Measurements from ENCODE around the gene RNF148.

Gene RNF148, protein sequence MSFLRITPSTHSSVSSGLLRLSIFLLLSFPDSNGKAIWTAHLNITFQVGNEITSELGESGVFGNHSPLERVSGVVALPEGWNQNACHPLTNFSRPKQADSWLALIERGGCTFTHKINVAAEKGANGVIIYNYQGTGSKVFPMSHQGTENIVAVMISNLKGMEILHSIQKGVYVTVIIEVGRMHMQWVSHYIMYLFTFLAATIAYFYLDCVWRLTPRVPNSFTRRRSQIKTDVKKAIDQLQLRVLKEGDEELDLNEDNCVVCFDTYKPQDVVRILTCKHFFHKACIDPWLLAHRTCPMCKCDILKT

DNA sequence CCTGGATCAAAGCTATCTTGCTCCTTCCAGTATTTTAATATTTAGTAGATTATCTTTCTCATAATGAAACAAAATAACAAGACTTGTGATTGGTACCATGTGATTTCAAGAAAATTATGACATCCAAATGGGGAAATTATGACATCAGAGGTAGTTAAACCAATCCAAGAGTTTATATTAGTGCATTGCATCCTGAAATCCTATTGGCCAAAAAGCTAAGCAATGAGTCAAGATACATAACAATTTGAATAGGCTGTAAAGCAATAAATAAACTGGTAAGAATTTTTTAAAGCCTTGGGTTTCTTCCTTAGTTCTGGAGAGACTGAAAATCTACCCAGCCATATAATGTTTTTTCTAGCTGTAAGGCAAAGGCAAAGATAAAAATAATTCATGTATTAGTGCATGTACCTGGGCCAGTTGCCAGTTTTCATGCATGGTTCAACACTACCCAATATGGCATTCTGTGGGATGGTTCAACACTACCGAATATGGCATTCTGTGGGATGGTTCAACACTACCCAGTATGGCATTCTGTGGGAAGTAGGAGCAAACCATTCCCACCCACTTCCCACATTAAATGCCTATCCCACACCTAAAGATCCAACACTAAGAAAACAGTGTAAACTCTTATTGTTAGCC, at the start of gene RNF148:
RNF148 (minus strand) TSS at position 51 of the 639 bp plus-strand sequence. CDS start 172 bp downstream, outside the sequence.
- DNase-seq (ENCODE audit: low read depth in 2 of 2): no peak

DNA sequence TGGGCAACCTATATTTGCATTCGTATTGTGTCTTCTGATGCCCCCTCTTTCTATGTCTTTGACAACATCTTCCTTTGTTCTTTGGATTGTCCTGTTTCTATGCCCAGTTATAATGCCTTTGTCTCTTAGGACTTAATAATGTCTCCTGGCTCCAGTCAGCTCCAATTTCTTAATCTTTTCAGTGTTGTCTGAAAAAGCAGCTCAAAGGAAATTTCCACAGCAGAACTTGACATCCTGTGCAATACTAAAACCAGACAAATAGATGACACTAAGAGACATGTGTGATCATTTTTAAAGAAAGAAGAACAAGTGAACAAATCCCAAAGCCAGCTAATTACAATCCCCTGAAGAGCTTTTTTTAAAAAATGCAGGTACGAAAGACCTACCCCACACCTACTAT, 47.7 kb upstream of the RNF148 start:
- DNase-seq (ENCODE audit: low read depth in 2 of 2): no peak

DNA sequence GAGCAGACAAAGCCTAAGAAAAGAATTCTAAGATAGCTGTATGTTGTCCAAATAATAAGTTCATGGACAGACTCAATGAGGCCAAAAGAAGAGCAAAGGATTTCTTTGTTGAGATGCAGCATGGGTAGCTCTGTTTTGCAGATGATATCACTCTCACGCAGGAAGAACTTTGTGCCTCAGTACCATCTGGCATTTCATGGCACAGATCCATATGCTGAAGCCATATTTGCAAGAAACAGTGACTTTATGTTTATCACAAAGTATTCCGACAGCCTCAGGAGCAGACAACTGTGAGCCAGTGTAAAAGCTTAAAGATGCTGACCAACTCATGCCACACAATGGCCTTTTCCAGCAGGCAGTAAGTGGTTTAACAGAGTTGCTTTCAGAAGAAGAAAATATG, 45.5 kb upstream of the RNF148 start:
- DNase-seq (ENCODE audit: low read depth in 2 of 2): no peak

DNA sequence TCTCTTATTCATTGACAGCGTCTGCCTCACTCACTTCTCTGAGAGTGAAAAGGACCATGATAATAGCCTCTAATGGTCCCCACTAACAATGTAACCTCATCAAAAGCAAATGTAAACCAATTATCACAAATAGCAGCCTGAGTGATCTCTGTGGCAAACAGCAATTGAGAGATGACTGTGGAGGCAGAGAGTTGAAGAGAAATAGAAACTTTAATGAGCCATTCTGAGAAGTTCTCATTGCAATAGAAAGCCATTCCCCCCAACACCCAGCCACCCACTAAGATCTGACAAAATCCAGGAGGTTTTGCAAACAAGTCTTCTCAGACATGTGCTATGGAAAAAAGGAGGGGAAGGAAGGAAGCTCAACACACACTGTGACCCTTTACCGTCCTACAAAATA, 44.2 kb upstream of the RNF148 start:
- DNase-seq (ENCODE audit: low read depth in 2 of 2): no peak

DNA sequence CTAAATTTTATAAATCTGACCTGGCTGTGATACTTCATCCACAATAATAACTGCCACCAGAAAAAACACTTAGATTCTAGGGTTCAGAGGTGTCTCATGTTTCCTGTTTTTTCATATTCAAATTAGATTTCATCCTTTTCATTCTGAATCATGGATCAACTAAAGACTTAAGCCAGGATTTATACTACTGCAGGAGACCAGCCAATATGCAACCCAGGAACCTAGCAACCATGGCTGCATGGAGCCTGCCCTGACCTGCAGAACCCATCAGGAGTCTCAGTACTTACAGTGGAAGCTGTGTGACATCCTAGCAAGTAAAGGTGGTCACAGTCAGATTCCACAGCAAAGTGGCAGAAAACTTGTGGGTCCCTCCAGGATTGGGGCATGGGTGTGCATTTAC, 40.5 kb upstream of the RNF148 start:
- DNase-seq (ENCODE audit: low read depth in 2 of 2): no peak

DNA sequence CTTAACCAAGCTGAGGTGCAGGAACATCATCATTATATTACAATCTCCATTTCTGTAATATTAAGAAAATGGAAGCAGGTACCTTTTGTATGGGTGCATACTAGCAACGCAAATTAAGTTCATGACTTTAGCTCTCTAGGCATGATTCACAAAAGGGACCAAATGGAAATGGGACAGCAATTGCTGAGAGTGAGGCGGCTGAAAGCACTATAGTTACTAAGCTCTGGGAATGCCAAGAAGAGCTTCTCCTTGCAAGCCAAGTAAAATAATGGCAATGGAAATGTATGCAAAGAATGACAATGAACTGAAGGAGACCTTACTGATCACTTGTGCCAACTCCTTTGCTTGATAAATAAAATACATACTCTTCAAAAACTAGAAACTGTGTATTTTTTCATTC, 36.2 kb upstream of the RNF148 start:
- no peak for DNase-seq (ENCODE audit: low read depth in 2 of 2)

DNA sequence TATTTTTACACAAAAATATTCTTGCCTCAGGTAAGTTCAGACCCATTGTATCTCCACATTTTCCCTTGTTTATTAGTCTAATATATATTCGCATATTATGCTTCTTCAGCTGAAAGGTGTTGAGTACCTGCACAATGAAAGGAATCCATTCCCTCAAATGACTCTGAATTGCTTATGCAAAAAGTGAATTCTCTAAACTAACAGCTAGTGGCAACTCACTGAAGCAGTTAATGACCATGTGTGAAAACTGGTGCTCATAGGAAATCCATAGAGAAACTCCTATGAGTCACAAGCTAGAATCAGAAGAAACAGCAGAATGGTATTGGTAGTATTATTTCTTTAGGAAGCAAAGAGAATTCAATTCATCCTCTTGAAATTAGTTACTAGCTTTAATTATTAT, 33.5 kb upstream of the RNF148 start:
- DNase-seq (ENCODE audit: low read depth in 2 of 2): no peak

DNA sequence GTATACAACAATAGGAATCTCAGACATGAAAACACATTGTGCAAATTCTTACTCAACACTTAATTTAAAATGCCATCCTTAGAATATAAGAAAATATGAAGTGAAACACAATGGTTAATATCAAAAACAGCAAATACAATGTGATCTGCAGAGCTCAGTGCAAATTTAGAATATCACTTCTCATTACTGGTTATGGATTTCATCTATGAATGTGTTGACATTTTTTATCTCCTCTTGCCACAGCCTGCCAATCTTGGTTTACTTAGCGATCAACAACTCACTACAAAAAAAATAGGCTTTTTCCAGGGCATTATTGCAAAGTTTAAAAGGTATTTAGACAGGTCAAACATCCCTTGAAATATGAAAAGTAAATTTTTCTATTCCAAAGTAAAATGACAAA, 25.0 kb upstream of the RNF148 start:
- DNase-seq (ENCODE audit: low read depth in 2 of 2): no peak

DNA sequence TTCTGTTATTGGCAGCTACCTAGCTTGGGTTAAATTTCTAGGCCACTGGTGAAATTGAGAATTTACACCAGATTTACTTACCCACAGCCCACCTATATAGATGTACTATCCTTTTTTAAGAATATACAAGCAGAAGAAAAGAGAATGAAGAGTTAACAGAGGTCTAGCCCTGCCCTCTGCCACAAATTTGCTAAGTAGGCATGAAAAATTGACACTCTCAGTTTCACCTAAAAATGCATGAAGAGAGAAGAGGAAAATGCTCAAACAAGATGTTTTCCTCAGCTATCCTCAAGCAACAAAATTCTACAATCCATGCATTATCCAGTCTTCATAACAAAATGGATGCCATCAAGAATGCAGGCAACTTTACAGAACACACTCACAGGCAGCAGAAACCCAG, 24.6 kb upstream of the RNF148 start:
- DNase-seq (ENCODE audit: low read depth in 2 of 2): no peak

DNA sequence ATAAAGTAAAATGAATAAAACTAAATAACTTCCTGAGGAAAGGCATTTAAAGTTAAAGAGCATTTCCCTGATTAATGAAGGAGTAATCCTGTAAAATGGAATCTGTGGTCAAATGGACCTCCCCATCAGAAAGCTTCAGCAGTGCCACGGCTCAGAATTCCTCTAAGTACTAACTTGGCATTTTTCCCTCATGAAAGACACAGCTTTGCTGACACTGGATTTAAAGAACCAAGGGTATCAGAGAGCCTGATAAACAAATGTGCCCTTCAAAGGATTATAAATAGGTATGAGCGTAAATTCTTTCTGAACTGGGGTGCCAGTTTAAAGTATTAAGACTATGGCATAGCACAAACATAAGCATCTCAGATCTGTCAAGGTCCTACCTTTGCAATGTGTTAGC, 24.2 kb upstream of the RNF148 start:
- DNase-seq (ENCODE audit: low read depth in 2 of 2): no peak

DNA sequence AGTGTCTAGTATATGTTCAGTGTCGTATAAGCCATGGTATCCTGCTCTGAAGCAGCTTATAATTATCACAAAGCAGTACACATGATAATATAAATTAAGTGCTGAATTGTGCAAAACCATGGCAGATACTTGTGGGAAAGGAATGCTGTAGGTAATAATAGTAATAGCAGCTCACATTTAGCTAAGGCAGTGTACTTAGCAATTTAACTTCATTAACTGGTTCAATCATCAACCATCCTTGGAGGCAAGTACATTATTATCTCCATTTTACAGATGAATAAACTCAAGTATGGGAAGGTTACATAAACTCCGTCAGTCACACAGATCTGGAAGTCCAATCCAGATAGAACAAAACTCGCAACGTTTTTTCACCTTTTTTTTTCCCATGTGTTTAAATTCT, 21.6 kb upstream of the RNF148 start:
- no peak for DNase-seq (ENCODE audit: low read depth in 2 of 2)

DNA sequence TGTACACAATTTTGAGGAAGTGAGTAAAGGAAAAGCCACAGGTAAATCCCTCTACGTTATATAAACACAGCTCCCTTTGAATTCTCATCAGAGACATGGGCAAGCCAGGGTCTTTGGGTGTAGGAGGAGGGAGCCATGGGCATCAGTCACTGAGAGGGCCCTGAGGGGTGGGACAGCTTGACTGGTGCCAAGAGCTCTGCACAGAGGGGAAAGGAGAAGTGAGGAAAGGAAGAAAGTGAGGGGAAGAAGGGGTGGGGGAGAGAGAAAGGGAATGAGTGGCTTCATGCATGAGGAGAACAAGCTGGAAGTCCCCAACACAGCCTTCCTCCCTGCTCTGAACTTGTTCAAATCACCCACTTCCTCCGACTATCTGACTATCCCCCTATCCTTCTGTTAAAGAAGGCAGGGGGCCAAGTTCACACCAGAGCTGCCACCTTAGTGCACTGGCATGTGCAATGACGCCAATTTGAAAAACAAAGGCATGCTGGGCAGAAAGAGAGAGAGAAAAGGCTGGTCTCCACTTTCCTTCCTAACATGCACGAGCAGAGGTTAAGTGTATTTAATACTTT, 16.4 kb upstream of the RNF148 start:
- DNase-seq (ENCODE audit: low read depth in 2 of 2): no peak

DNA sequence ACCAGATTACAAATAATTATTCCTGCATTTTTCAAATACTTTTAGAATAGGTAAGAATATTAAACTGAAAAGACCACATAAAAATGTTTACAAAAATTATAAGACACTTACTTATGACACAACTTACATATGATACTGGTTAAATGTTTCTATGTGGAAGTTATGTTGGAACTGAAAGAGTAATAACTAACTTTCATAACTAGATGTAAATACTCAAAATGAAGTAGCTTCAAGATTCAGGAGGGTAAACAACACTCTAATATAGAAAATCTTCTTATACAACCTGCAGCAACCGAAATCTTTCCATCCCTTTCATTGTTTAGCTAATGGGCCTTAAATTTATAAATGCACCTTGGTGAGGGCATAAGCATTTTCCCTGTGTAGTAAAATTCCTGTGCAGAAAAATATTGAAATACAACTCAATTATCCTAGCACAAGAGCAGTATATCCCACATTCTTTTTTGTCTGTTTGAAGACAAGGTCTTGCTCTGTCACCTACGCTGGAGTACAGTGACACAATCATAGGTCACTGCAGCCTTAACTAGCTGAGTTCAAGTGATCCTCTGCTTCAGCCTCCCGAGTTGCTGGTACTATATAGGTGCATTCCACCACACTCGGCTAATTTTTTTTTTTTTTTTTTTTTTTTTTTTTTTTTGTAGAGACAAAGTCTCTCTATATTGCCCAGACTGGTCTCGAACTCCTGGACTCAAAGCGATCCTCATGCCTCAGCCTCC, 14.8 kb upstream of the RNF148 start:
- no peak for DNase-seq (ENCODE audit: low read depth in 2 of 2)

DNA sequence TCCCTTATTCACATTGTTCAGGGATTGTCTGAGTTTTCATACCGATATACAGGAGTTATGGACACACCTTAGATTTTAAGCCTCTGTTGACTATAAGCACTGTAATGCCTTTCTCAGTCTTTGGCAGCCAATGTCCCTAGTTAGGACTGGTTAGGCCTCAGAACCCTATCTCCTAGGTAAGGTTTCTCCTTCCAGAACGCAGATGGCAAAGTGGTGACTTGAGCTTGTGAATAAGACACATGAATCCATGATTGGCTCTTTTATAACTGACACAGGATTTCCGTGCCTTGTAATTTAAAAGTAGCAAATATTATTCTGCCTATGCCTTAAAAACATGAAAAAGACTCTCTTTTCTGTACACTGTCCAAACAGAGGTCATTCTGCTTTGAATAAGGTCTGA, 12.5 kb upstream of the RNF148 start:
- no peak for DNase-seq (ENCODE audit: low read depth in 2 of 2)

DNA sequence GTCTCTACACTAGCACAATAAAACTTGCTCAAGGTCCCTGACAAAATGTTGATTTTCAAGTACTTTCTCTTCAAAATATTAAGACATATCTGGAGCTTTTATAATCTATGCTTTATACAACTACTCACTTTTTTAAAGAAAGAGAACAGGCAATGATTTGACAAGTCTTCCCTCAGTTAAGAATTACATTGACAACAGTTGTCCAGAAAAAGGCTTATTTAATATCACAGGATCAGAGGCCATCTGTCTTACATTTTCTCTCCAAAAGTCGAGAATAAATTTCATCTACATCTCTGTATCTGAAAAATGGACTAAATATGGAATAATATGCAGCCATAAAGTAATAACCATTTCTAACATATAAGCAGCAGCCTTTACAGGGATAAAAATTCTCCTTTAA, 8.2 kb upstream of the RNF148 start:
- no peak for DNase-seq (ENCODE audit: low read depth in 2 of 2)

DNA sequence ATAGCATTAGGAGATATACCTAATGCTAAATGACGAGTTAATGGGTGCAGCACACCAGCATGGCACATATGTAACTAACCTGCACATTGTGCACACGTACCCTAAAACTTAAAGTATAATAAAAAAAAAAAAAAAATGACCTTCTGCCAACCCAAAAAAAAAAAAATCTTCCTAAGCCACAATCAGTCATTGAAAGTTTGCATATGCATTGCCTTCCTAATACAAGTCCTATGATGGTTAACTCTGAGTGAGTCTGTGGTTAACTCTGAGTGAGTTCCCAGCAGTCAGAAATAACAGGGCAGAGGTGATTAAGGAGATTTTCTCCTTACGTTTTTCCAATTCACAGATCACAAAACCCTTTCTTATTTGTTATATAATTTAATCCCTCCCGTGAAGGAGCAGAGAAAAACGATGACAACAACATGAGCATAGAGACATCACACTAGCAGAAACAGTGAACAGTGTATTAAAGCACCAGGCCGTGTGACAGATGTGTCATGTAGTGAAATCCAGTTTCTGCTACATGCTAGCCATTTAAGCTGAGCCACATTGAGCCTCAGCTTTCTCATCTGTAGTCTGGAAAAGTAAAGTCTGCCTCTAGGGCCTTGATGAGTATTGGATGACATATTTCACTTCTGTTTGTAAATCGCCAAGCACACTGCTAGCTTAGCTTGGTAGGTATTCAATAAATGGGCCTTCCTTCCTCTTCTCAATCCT, 7.4 kb upstream of the RNF148 start:
- DNase-seq (ENCODE audit: low read depth in 2 of 2): no peak

DNA sequence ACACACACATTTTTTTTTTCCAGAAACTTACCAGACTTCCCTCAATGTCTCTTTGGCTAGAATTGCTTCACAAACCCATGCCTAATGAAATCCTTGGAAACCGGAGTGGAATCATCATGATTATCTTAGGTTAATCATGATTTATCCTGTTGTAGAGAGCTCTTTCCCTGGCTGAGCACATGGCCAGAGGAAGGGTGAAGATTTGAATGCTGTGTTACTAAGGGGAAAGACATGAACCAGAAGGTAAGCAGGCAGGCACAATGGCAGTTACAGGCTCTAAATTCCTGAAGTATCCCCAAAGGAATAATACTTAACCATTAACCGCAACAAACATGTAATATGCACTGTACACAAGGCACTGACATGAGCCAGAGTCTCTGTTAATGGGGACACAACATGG, 4.1 kb upstream of the RNF148 start:
- DNase-seq (ENCODE audit: low read depth in 2 of 2): no peak

DNA sequence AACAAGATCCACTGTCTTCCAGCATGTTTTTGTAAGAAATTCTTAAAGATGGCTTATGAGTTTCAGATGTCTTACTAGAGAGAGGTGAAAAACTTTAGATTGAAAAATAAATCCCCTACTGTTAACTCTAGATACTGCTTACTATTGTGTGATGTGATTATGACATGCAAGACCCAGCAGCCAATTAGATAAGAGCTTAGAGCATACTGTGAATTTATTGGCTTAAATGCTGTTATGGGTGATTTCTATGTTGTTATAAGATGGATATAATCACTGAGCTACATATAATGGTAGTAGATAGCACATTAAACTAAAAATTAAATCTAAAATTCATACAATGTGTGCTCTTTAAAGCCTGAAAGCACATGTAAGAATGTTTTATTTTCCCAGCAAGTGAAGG, 3.7 kb downstream of the RNF148 start, which contains the start of gene RNF133:
RNF133 (minus strand) TSS at position 101 of the 400 bp plus-strand sequence. CDS start 199 bp downstream, outside the sequence.
- DNase-seq (ENCODE audit: low read depth in 2 of 2): no peak

DNA sequence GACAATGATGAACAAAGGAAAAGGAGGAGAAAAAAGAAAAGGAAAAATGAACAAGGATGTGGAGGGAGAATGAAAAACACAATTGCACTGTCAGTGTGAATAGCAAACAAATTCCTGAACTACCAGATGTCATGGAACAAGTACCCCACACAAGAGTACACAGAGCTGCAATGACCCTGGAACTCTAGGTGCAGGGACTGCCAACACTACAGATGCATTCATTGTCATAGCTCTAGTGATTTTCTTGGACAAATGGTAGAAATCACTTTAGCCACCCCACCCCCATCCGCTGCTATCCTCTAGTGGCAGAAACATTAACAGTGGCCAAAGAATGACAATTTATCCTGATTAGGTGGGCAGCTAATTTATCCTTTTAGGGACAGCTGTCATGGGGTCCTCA, 6.9 kb downstream of the RNF148 start:
- DNase-seq (ENCODE audit: low read depth in 2 of 2): no peak

DNA sequence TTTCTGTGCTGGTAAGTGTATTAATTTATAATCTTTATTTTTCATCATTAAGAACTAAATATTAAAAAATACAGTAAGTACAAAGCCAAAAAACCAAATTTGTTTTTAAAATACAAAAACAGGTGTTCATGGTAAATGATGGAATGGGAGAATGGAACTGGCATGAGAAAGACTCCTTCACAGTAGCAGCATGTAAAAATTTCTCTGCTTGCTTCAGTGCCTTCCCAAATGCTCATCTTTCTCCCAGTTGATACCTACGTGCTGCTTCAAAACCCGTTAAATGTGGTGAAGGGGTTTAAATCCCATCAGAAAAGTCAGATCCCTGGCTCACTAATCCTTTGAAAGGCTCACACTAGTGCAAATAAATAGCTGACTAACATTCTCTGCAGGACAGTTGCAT, 8.0 kb downstream of the RNF148 start:
- DNase-seq (ENCODE audit: low read depth in 2 of 2): no peak

DNA sequence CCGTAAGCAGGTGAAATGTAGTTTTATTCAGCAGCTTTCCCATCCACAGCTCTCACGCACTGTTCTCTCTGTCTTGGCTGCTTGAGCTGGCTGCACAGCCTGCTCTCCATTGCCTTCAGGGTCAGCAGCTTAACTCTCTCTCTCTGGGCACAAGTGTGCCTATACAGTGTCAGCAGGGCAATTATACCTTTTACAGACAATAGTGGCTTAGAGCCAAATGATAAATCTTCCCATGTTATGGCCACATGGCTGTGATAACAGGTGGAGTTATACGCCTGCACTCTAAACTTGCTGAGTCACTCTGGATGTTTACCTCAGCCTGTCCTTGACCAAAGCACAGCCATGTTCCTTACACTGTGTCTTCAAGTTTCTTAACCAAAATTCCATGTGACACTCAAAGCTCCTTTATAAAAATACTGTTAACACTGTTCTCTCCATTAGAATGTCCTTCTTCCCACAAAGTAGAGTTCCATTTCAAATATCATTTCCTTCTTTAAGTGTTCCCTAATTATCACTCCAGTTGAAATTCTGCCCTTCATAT, 9.9 kb downstream of the RNF148 start:
- no peak for DNase-seq (ENCODE audit: low read depth in 2 of 2)

Data from stimulated activated CD8-positive, alpha-beta memory T cell treated with anti-CD3 and anti-CD28 coated beads, Interleukin-15, amount 100 ng/mL, for 48 hours (primary cell).